A549 treated with ZK216348 at 1 μM for 4 hours (cell line): ENCODE results near the gene MTHFD1. TPM values are rescaled to one million over a fixed set of nuclear protein-coding genes. Genes with fewer than 3 reads are reported as not detected.

Experiments
- total RNA-seq: library from RNA; stranded (reverse); fragments of 200-300 nt; extraction: Qiagen RNA extraction; gene quantifications from 5 replicates; pipeline ENCODE4 v1.2.3, GENCODE V29; 2022; ENCODE audit warnings: low read depth

MTHFD1 gene
- 105 to 121 TPM (median 116 TPM) in 5 replicates for total RNA-seq

DNA sequence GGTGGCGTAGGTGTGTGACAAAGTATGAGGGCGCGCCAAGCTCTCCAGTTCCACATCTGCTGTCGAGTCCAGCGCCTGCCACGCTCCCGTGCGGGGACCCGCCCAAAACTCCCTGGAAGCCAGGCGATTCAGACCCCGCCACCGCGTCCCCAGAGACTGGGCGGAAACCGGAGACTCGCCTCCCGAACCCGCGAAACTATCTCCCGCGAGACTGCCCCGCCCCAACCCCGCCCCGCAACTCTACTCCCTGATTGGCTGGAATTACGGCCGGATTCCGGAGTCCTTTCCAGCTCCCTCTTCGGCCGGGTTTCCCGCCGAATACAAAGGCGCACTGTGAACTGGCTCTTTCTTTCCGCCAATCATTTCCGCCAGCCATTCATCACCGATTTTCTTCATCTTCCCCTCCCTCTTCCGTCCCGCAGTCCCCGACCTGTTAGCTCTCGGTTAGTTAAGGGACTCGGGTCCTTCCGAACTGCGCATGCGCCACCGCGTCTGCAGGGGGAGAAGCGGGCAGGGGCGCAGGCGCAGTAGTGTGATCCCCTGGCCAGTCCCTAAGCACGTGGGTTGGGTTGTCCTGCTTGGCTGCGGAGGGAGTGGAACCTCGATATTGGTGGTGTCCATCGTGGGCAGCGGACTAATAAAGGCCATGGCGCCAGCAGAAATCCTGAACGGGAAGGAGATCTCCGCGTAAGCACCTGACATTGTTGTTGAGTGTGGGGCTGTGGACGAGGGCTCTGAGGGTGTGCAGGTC, at the start of gene MTHFD1:
Gene MTHFD1, plus strand, starts transcription at position 572 of the 751 bp plus-strand sequence. Its CDS starts 75 bp downstream, at position 647.

GRCh38 chr14:64465191-64465822, 77.2 kb downstream of the MTHFD1 start, which contains the start of gene AKAP5:
AKAP5 (plus strand) TSS chr14:64465499; CDS start chr14:64468395, 2,896 bp downstream.

GRCh38 chr14:64503434-64504309, 115.5 kb downstream of the MTHFD1 start, which contains the start of gene ZBTB25:
ZBTB25 (minus strand) TSS chr14:64503838; CDS start chr14:64490533, 13,305 bp downstream.

DNA sequence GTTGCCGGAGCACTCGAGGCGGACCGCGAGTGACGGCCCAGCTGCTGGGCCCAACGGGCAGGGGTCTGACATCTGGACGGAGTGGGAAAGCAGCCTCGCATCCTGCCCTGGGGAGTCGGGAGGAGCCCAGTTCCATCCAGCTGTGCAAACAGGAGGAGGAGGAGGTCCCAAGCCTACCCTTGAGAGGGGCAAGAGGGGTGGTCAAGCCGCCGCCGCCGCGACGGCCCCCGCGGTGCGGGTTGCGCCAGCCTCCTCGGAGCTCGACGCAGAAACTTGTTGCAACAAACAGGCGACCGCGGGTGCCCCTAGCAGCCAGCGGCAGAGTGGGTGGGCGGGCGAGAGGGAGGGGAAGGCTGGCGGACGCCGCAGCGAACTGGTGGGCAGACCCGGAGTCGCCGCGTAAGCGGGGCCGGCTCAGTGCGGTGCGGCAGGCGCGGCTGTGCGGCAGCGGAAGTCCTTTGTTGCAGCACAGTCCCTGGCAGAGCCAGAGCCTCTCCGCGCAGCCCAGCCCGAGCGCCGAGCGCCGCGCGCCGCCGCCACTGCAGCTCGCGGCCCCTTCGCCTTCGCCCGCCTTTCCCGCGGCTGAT, 116.2 kb downstream of the MTHFD1 start, which contains the start of gene ZBTB1:
Gene ZBTB1, plus strand, starts transcription at position 461 of the 587 bp plus-strand sequence. CDS start 16,735 bp downstream, outside the sequence.

Other genes with a start within 250 kb of the MTHFD1 start
- 0.06 to 0.08 TPM in 2 of 5 replicates, not detected in the others for gene ESR2, start 94.0 kb upstream of the MTHFD1 start, total RNA-seq
- 0.27 to 0.68 TPM (median 0.41 TPM) in 5 replicates for gene AKAP5, start 77.1 kb downstream of the MTHFD1 start, total RNA-seq
- gene ZBTB25, start 115.5 kb downstream of the MTHFD1 start, total RNA-seq: 3.3 to 6.5 TPM (median 5.4 TPM) in 5 replicates
- 18.3 to 23.8 TPM (median 20.7 TPM) in 5 replicates for gene ZBTB1, start 116.4 kb downstream of the MTHFD1 start, total RNA-seq
- 37.3 to 43.1 TPM (median 40.5 TPM) in 5 replicates for gene HSPA2, start 152.4 kb downstream of the MTHFD1 start, total RNA-seq
- gene PPP1R36, start 161.6 kb downstream of the MTHFD1 start, total RNA-seq: 0.20 to 0.79 TPM (median 0.56 TPM) in 3 of 5 replicates, not detected in the others